GM18870 (cell line): ENCODE data around the gene LHFPL3.
"Not testable (repeated sequence)": the region's sequence is repeated elsewhere in the genome, so short reads cannot be mapped to it uniquely, and the experiment has no call there.

Experiments used
- ATAC-seq: cut with Tn5 transposase; IDR thresholded peaks from one replicate; pipeline ENCODE4 v1.9.1; 2021; ENCODE audit warnings: moderate library complexity; ENCODE audit not compliant: unreplicated experiment

LHFPL3 gene

GRCh38 chr7:104926601-104927041, 598.2 kb downstream of the LHFPL3 start:
- ATAC-seq, result no peak

GRCh38 chr7:104927055-104927454, 598.7 kb downstream of the LHFPL3 start:
- no peak for ATAC-seq

GRCh38 chr7:104928721-104929400, 600.5 kb downstream of the LHFPL3 start:
- ATAC-seq, result no peak

- no peak for ATAC-seq
These were observed 601.5 kb downstream of the LHFPL3 start for GRCh38 chr7:104929921-104930320.

GRCh38 chr7:104931181-104931781, 602.9 kb downstream of the LHFPL3 start:
- no peak for ATAC-seq

GRCh38 chr7:104933022-104933421, 604.6 kb downstream of the LHFPL3 start:
- no peak for ATAC-seq

GRCh38 chr7:104933521-104933988, 605.2 kb downstream of the LHFPL3 start:
- ATAC-seq, result no peak

GRCh38 chr7:104934665-104935064, 606.3 kb downstream of the LHFPL3 start:
- ATAC-seq, result no peak

- ATAC-seq, result no peak
These were observed 606.9 kb downstream of the LHFPL3 start for GRCh38 chr7:104935276-104935675.

GRCh38 chr7:104936546-104936945, 608.1 kb downstream of the LHFPL3 start:
- ATAC-seq, result no peak

- not testable (repeated sequence) for ATAC-seq
These were observed 609.1 kb downstream of the LHFPL3 start for GRCh38 chr7:104937489-104937888.

- ATAC-seq, result no peak
These were observed 610.5 kb downstream of the LHFPL3 start for GRCh38 chr7:104938741-104939390.

GRCh38 chr7:104940023-104940710, 611.8 kb downstream of the LHFPL3 start:
- ATAC-seq, result no peak

GRCh38 chr7:104943502-104944343, 615.3 kb downstream of the LHFPL3 start:
- peak; percentile 36 for ATAC-seq

- ATAC-seq, result no peak
These were observed 617.2 kb downstream of the LHFPL3 start for GRCh38 chr7:104945599-104945956.

GRCh38 chr7:104946338-104946737, 617.9 kb downstream of the LHFPL3 start:
- no peak for ATAC-seq

- ATAC-seq, result no peak
These were observed 621.6 kb downstream of the LHFPL3 start for GRCh38 chr7:104950006-104950405.

GRCh38 chr7:104950754-104951153, 622.4 kb downstream of the LHFPL3 start:
- no peak for ATAC-seq

- ATAC-seq, result no peak
These were observed 623.1 kb downstream of the LHFPL3 start for GRCh38 chr7:104951546-104951945.

- no peak for ATAC-seq
These were observed 626.9 kb downstream of the LHFPL3 start for GRCh38 chr7:104955276-104955675.
